SK-N-SH treated with all-trans-retinoic acid at 6 μM for 48 hours (cell line): ENCODE measurements around the gene PHF2.

Experiments
- ATAC-seq: fragments of 200-7000 bp; cut with Tn5 transposase; 3 replicates; pipeline ENCODE4 v1.9.1; 2020; ENCODE audit warnings: mild to moderate bottlenecking, moderate library complexity
- ARNTL ChIP-seq: fragments of 450-650 bp; formaldehyde crosslinking; IDR thresholded peaks from 2 replicates; pipeline ENCODE4 v1.5.0; 2020; ENCODE audit warnings: low read depth, mild to moderate bottlenecking, moderate library complexity, borderline replicate concordance
- BACH2 ChIP-seq: fragments of 250-450 bp; sonication (Bioruptor Pico); IDR thresholded peaks from 2 replicates; pipeline ENCODE4 v1.9.0; 2021; ENCODE audit warnings: mild to moderate bottlenecking, borderline replicate concordance
- CSDC2 ChIP-seq: fragments of 250-450 bp; sonication (Bioruptor Pico); IDR thresholded peaks from 2 replicates; pipeline ENCODE4 v1.5.0; 2020; ENCODE audit warnings: mild to moderate bottlenecking, moderate library complexity
- CSRNP3 ChIP-seq: fragments of 250-450 bp; sonication (Bioruptor Pico); IDR thresholded peaks from 2 replicates; pipeline ENCODE4 v1.5.1; 2021; ENCODE audit warnings: mild to moderate bottlenecking, moderate library complexity
- ESRRG ChIP-seq: fragments of 250-450 bp; sonication (Bioruptor Pico); IDR thresholded peaks from 2 replicates; pipeline ENCODE4 v1.6.1; 2021; ENCODE audit warnings: mild to moderate bottlenecking
- GLIS3 ChIP-seq: fragments of 250-450 bp; sonication (Bioruptor Pico); IDR thresholded peaks from 2 replicates; pipeline ENCODE4 v1.5.0; 2020; ENCODE audit warnings: mild to moderate bottlenecking, moderate library complexity
- ISL1 ChIP-seq: fragments of 250-450 bp; sonication (Bioruptor Pico); IDR thresholded peaks from 2 replicates; pipeline ENCODE4 v2.1.2; 2022; ENCODE audit warnings: mild to moderate bottlenecking, moderate library complexity
- OSR1 ChIP-seq: fragments of 250-450 bp; sonication (Bioruptor Pico); IDR thresholded peaks from 2 replicates; pipeline ENCODE4 v1.8.0; 2022; ENCODE audit warnings: moderate library complexity, mild to moderate bottlenecking, inconsistent platforms
- POU6F1 ChIP-seq: fragments of 250-450 bp; sonication (Bioruptor Pico); IDR thresholded peaks from 2 replicates; pipeline ENCODE4 v1.8.0; 2021; ENCODE audit warnings: low read depth, mild to moderate bottlenecking, moderate library complexity, borderline replicate concordance
- RARB ChIP-seq: fragments of 250-450 bp; sonication (Bioruptor Pico); IDR thresholded peaks from 2 replicates; pipeline ENCODE4 v1.8.0; 2021; ENCODE audit warnings: mild to moderate bottlenecking, moderate library complexity
- SNAI2 ChIP-seq: fragments of 250-450 bp; sonication (Bioruptor Pico); IDR thresholded peaks from 2 replicates; pipeline ENCODE4 v1.5.0; 2020; ENCODE audit warnings: mild to moderate bottlenecking, moderate library complexity
- TCF4 ChIP-seq: fragments of 250-450 bp; sonication (Bioruptor Pico); IDR thresholded peaks from 2 replicates; pipeline ENCODE4 v1.8.0; 2021; ENCODE audit warnings: mild to moderate bottlenecking, moderate library complexity, borderline replicate concordance
- TOX ChIP-seq: fragments of 250-450 bp; sonication (Bioruptor Pico); IDR thresholded peaks from 2 replicates; pipeline ENCODE4 v1.8.0; 2021; ENCODE audit warnings: mild to moderate bottlenecking, moderate library complexity, borderline replicate concordance
- ZC3H10 ChIP-seq: fragments of 250-450 bp; sonication (Bioruptor Pico); IDR thresholded peaks from 2 replicates; pipeline ENCODE4 v1.5.1; 2021; ENCODE audit warnings: mild to moderate bottlenecking, moderate library complexity
- ZFP3 ChIP-seq: fragments of 250-450 bp; sonication (Bioruptor Pico); IDR thresholded peaks from 2 replicates; pipeline ENCODE4 v1.5.0; 2020; ENCODE audit warnings: mild to moderate bottlenecking, moderate library complexity
- ZFP30 ChIP-seq: fragments of 450-650 bp; formaldehyde crosslinking; IDR thresholded peaks from 2 replicates; pipeline ENCODE4 v1.5.0; 2022; ENCODE audit warnings: mild to moderate bottlenecking, moderate library complexity
- ZNF565 ChIP-seq: fragments of 450-650 bp; formaldehyde crosslinking; conservative IDR thresholded peaks from 2 replicates; pipeline ENCODE4 v1.5.0; 2020; ENCODE audit warnings: low read depth, mild to moderate bottlenecking, moderate library complexity
- ZNF70 ChIP-seq: fragments of 450-650 bp; formaldehyde crosslinking; IDR thresholded peaks from 2 replicates; pipeline ENCODE4 v1.5.0; 2020; ENCODE audit warnings: mild to moderate bottlenecking, moderate library complexity
- ZNF8 ChIP-seq: fragments of 450-650 bp; formaldehyde crosslinking; IDR thresholded peaks from 2 replicates; pipeline ENCODE4 v1.5.0; 2020; ENCODE audit warnings: mild to moderate bottlenecking, moderate library complexity
- TF ChIP-seq, protein P1 (sequence below): fragments of 250-450 bp; sonication (Bioruptor Pico); IDR thresholded peaks from 2 replicates; pipeline ENCODE4 v1.8.0; 2020; ENCODE audit warnings: mild to moderate bottlenecking, moderate library complexity, borderline replicate concordance
- TF ChIP-seq, protein P2 (sequence below): fragments of 250-450 bp; sonication (Bioruptor Pico); IDR thresholded peaks from 2 replicates; pipeline ENCODE4 v1.5.0; 2020; ENCODE audit warnings: mild to moderate bottlenecking, moderate library complexity

Gene PHF2

GRCh38 chr9:93655621-93656425 is 79.4 kb downstream of the PHF2 start:
- no peak for ATAC-seq
- no peak for TF ChIP-seq POU6F1 (CRISPR knock-in tag)
- TF ChIP-seq CSDC2 (CRISPR knock-in tag), result no peak
- no peak for TF ChIP-seq SNAI2 (CRISPR knock-in tag)
- TF ChIP-seq CSRNP3 (CRISPR knock-in tag), result no peak
- TF ChIP-seq GLIS3 (CRISPR knock-in tag), result no peak
- no peak for TF ChIP-seq RARB (CRISPR knock-in tag)
- TF ChIP-seq, protein P1, sequence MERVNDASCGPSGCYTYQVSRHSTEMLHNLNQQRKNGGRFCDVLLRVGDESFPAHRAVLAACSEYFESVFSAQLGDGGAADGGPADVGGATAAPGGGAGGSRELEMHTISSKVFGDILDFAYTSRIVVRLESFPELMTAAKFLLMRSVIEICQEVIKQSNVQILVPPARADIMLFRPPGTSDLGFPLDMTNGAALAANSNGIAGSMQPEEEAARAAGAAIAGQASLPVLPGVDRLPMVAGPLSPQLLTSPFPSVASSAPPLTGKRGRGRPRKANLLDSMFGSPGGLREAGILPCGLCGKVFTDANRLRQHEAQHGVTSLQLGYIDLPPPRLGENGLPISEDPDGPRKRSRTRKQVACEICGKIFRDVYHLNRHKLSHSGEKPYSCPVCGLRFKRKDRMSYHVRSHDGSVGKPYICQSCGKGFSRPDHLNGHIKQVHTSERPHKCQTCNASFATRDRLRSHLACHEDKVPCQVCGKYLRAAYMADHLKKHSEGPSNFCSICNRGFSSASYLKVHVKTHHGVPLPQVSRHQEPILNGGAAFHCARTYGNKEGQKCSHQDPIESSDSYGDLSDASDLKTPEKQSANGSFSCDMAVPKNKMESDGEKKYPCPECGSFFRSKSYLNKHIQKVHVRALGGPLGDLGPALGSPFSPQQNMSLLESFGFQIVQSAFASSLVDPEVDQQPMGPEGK, result no peak
- no peak for TF ChIP-seq OSR1 (CRISPR knock-in tag)
- no peak for TF ChIP-seq ESRRG (CRISPR knock-in tag)
- TF ChIP-seq TOX (CRISPR knock-in tag), result no peak
- no peak for TF ChIP-seq ARNTL (CRISPR knock-in tag)
- TF ChIP-seq, protein P2, sequence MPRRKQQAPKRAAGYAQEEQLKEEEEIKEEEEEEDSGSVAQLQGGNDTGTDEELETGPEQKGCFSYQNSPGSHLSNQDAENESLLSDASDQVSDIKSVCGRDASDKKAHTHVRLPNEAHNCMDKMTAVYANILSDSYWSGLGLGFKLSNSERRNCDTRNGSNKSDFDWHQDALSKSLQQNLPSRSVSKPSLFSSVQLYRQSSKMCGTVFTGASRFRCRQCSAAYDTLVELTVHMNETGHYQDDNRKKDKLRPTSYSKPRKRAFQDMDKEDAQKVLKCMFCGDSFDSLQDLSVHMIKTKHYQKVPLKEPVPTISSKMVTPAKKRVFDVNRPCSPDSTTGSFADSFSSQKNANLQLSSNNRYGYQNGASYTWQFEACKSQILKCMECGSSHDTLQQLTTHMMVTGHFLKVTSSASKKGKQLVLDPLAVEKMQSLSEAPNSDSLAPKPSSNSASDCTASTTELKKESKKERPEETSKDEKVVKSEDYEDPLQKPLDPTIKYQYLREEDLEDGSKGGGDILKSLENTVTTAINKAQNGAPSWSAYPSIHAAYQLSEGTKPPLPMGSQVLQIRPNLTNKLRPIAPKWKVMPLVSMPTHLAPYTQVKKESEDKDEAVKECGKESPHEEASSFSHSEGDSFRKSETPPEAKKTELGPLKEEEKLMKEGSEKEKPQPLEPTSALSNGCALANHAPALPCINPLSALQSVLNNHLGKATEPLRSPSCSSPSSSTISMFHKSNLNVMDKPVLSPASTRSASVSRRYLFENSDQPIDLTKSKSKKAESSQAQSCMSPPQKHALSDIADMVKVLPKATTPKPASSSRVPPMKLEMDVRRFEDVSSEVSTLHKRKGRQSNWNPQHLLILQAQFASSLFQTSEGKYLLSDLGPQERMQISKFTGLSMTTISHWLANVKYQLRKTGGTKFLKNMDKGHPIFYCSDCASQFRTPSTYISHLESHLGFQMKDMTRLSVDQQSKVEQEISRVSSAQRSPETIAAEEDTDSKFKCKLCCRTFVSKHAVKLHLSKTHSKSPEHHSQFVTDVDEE (CRISPR knock-in tag), result no peak
- TF ChIP-seq ZFP3 (CRISPR knock-in tag), result no peak
- no peak for TF ChIP-seq ZNF8 (CRISPR knock-in tag)
- TF ChIP-seq ZNF565, result no peak
- TF ChIP-seq ZFP30, result no peak
- no peak for TF ChIP-seq TCF4 (CRISPR knock-in tag)
- TF ChIP-seq BACH2 (CRISPR knock-in tag), result no peak

- no peak for ATAC-seq
- no peak for TF ChIP-seq ZNF8 (CRISPR knock-in tag)
- no peak for TF ChIP-seq ZNF565
- no peak for TF ChIP-seq TCF4 (CRISPR knock-in tag)
- no peak for TF ChIP-seq ARNTL (CRISPR knock-in tag)
- TF ChIP-seq, protein P2 (CRISPR knock-in tag), result no peak
- no peak for TF ChIP-seq BACH2 (CRISPR knock-in tag)
- no peak for TF ChIP-seq CSDC2 (CRISPR knock-in tag)
- no peak for TF ChIP-seq SNAI2 (CRISPR knock-in tag)
- no peak for TF ChIP-seq ZNF70 (CRISPR knock-in tag)
- no peak for TF ChIP-seq ZC3H10
- no peak for TF ChIP-seq CSRNP3 (CRISPR knock-in tag)
- no peak for TF ChIP-seq TOX (CRISPR knock-in tag)
- no peak for TF ChIP-seq POU6F1 (CRISPR knock-in tag)
- no peak for TF ChIP-seq ISL1
- no peak for TF ChIP-seq ESRRG (CRISPR knock-in tag)
Observed at GRCh38 chr9:93656426-93657239, 80.2 kb downstream of the PHF2 start.
